PFSK-1 (cell line): Measurements from ENCODE around the gene TET3.

Experiments used
- FOXP2 ChIP-seq: optimal IDR thresholded peaks from 2 replicates; pipeline ENCODE3; 2011; ENCODE audit warnings: borderline replicate concordance, control low read depth, inconsistent platforms; ENCODE audit not compliant: insufficient read depth; ENCODE audit errors: extremely low read length, extremely low read depth
- POLR2AphosphoS5 ChIP-seq: IDR thresholded peaks from 2 replicates; pipeline ENCODE4 v1.6.1; 2012; ENCODE audit warnings: low read depth, mild to moderate bottlenecking, control low read depth, low read length, moderate library complexity
- REST ChIP-seq, 2 experiments: IDR thresholded peaks; 2 replicates each; pipeline versions ENCODE4 v1.6.1 to v1.8.0; 2011 to 2012; ENCODE audit warnings: low read depth in 2 of 2, low read length in 2 of 2, control low read depth in 1 of 2, inconsistent platforms in 1 of 2, mild to moderate bottlenecking in 1 of 2, moderate library complexity in 1 of 2; ENCODE audit not compliant: insufficient read depth in 1 of 2
- SIN3A ChIP-seq: IDR thresholded peaks from 2 replicates; pipeline ENCODE4 v1.6.1; 2012; ENCODE audit warnings: mild to moderate bottlenecking, low read length, moderate library complexity, borderline replicate concordance; ENCODE audit not compliant: insufficient read depth
- TAF1 ChIP-seq: IDR thresholded peaks from 2 replicates; pipeline ENCODE4 v1.6.1; 2012; ENCODE audit warnings: low read length, control low read depth, borderline replicate concordance; ENCODE audit not compliant: insufficient read depth

TET3 gene

GRCh38 chr2:73994178-73994831 lies 9.6 kb downstream of the TET3 start:
- TF ChIP-seq SIN3A (no peak), TAF1 (no peak), FOXP2 (no peak), POLR2AphosphoS5 (no peak), REST (IDR thresholded peaks at IDR 0.05; ENCODE audit: insufficient read depth in 1 of 2, low read depth in 2 of 2, low read length in 2 of 2) (no peak)

DNA sequence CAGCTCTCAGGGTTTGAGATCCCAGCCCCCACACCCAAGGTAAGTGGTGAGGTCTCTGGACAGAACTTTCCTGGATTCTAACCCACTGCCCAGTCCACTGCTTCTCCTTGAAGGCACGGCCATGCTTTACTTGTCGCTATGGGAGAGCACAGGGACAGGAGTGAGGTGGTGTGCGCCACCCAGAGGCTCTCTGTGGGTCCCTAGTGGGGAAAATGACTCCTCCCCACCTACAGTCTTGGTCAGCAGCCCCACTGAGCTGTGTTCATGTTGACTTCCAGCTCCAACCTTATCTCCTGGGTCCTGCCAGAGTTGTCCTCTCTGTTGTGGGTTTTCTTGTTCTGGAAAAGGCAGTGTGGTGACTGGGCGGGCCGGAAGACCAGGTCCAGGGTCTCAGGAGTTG lies 11.1 kb downstream of the TET3 start:
- no peak for TF ChIP-seq FOXP2
- no peak for TF ChIP-seq TAF1
- no peak for TF ChIP-seq POLR2AphosphoS5
- TF ChIP-seq REST (IDR thresholded peaks at IDR 0.05; ENCODE audit: insufficient read depth in 1 of 2, low read depth in 2 of 2, low read length in 2 of 2): no peak

GRCh38 chr2:73997813-73998212 lies 13.1 kb downstream of the TET3 start:
- no peak for TF ChIP-seq REST (IDR thresholded peaks at IDR 0.05; ENCODE audit: insufficient read depth in 1 of 2, low read depth in 2 of 2, low read length in 2 of 2)

- TF ChIP-seq SIN3A (no peak), POLR2AphosphoS5 (no peak), TAF1 (no peak), FOXP2 (no peak), REST (IDR thresholded peaks at IDR 0.05; ENCODE audit: insufficient read depth in 1 of 2, low read depth in 2 of 2, low read length in 2 of 2) (no peak)
These were observed 13.7 kb downstream of the TET3 start for GRCh38 chr2:73998451-73998850.

- TF ChIP-seq FOXP2 (no peak), POLR2AphosphoS5 (no peak), REST (IDR thresholded peaks at IDR 0.05; ENCODE audit: insufficient read depth in 1 of 2, low read depth in 2 of 2, low read length in 2 of 2) (no peak), TAF1 (no peak), SIN3A (no peak)
These were observed 14.2 kb downstream of the TET3 start for GRCh38 chr2:73998933-73999332.
